ENCODE measurements around the gene DPH5.

- no peak for TF ChIP-seq CTCF (conservative IDR thresholded peaks at IDR 0.05 in 1 of 2, IDR thresholded peaks at IDR 0.05 in 1 of 2; ENCODE audit: extremely low read depth in 1 of 2, insufficient read depth in 1 of 2, low read depth in 1 of 2, low read length in 2 of 2)
- no peak for TF ChIP-seq EZH2 (IDR thresholded peaks at IDR 0.05; ENCODE audit: borderline replicate concordance, low read length)
Observed at GRCh38 chr1:101002551-101002950, 23.0 kb downstream of the DPH5 start.
